Measurements from ENCODE around the gene ZNF322.

DNA sequence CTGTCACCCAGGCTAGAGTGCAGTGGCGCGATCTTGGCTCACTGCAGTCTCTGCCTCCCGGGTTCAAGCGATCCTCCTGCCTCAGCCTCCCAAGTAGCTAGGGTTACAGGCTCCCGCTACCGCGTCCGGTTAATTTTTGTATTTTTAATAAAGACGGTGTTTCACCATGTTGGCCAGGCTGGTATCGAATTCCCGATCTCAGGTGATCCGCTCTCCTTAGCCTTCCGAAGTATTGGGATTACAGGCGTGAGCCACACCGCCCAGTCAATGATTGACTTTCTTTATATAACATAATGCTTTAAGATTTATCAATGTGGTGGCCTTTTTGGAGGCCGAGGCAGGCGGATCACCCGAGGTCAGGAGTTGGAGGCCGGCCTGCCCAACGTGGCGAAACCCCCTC is 70.6 kb downstream of the ZNF322 start:
- no peak for TF ChIP-seq POLR2AphosphoS5 (IDR thresholded peaks at IDR 0.05)
- TF ChIP-seq, protein P1, sequence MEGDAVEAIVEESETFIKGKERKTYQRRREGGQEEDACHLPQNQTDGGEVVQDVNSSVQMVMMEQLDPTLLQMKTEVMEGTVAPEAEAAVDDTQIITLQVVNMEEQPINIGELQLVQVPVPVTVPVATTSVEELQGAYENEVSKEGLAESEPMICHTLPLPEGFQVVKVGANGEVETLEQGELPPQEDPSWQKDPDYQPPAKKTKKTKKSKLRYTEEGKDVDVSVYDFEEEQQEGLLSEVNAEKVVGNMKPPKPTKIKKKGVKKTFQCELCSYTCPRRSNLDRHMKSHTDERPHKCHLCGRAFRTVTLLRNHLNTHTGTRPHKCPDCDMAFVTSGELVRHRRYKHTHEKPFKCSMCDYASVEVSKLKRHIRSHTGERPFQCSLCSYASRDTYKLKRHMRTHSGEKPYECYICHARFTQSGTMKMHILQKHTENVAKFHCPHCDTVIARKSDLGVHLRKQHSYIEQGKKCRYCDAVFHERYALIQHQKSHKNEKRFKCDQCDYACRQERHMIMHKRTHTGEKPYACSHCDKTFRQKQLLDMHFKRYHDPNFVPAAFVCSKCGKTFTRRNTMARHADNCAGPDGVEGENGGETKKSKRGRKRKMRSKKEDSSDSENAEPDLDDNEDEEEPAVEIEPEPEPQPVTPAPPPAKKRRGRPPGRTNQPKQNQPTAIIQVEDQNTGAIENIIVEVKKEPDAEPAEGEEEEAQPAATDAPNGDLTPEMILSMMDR (IDR thresholded peaks at IDR 0.05), result no peak
